Liver (tissue), 9 donors: ENCODE data around the gene KLF2. TPM values are rescaled to one million over a fixed set of nuclear protein-coding genes. Genes with fewer than 3 reads are reported as not detected.

Experiments
- DNase-seq: peaks from one replicate; pipeline ENCODE4 v3.0.0-alpha.2; 2017; ENCODE audit warnings: low spot score
- H3K27ac ChIP-seq, 2 donors: one replicate each; pipeline ENCODE4 v1.7.0; 2013; ENCODE audit warnings: inconsistent platforms in 2 of 2, low read length in 2 of 2, control low read depth in 1 of 2, low read depth in 1 of 2, mild to moderate bottlenecking in 1 of 2
- H3K27me3 ChIP-seq, 4 donors: one replicate each; pipeline versions ENCODE4 v1.6.1 to v1.7.0; 2013; ENCODE audit warnings: low read length in 3 of 4, inconsistent platforms in 1 of 4, mild to moderate bottlenecking in 1 of 4, moderate library complexity in 1 of 4; ENCODE audit not compliant: control insufficient read depth in 4 of 4, insufficient read depth in 4 of 4
- H3K36me3 ChIP-seq, 4 donors: one replicate each; pipeline versions ENCODE4 v1.6.1 to v1.7.0; 2013; ENCODE audit warnings: low read length in 3 of 4, mild to moderate bottlenecking in 3 of 4, low read depth in 1 of 4, moderate library complexity in 1 of 4; ENCODE audit not compliant: control insufficient read depth in 4 of 4, insufficient read depth in 3 of 4
- H3K4me1 ChIP-seq, 4 donors: one replicate each; pipeline versions ENCODE4 v1.6.1 to v1.7.0; 2013; ENCODE audit warnings: low read length in 3 of 4, mild to moderate bottlenecking in 3 of 4, moderate library complexity in 1 of 4; ENCODE audit not compliant: control insufficient read depth in 4 of 4, insufficient read depth in 4 of 4
- H3K4me3 ChIP-seq, 3 donors: one replicate each; pipeline versions ENCODE4 v1.6.1 to v1.7.0; 2013; ENCODE audit warnings: low read length in 3 of 3, control low read depth in 1 of 3, low read depth in 1 of 3, mild to moderate bottlenecking in 1 of 3
- H3K9ac ChIP-seq, 2 donors: one replicate each; pipeline ENCODE4 v1.7.0; 2013; ENCODE audit warnings: low read length in 2 of 2, mild to moderate bottlenecking in 2 of 2, moderate library complexity in 2 of 2, control low read depth in 1 of 2, low read depth in 1 of 2
- H3K9me3 ChIP-seq, 4 donors: one replicate each; pipeline versions ENCODE4 v1.6.1 to v1.7.0; 2013; ENCODE audit warnings: low read length in 3 of 4; ENCODE audit not compliant: control insufficient read depth in 4 of 4
- EGR1 ChIP-seq, 2 donors: IDR thresholded peaks; 2 replicates each; pipeline ENCODE4 v1.6.1; 2016 to 2018; ENCODE audit warnings: antibody characterized with exemption in 2 of 2, low read depth in 2 of 2
- FOXA1 ChIP-seq: IDR thresholded peaks from 2 replicates; pipeline ENCODE4 v1.6.1; 2016; ENCODE audit warnings: antibody characterized with exemption
- FOXA2 ChIP-seq: IDR thresholded peaks from 2 replicates; pipeline ENCODE4 v1.6.1; 2016; ENCODE audit warnings: antibody characterized with exemption
- GABPA ChIP-seq, 2 donors: IDR thresholded peaks in 1 of 2; conservative IDR thresholded peaks in 1 of 2; 2 replicates each; pipeline ENCODE4 v1.6.1; 2016; ENCODE audit warnings: antibody characterized with exemption in 2 of 2, mild to moderate bottlenecking in 1 of 2, moderate library complexity in 1 of 2
- HNF4A ChIP-seq, 2 donors: conservative IDR thresholded peaks; 2 replicates each; pipeline ENCODE4 v1.6.1; 2016; ENCODE audit warnings: antibody characterized with exemption in 2 of 2, mild to moderate bottlenecking in 2 of 2
- JUND ChIP-seq, 2 donors: IDR thresholded peaks; 2 replicates each; pipeline ENCODE4 v1.6.1; 2016; ENCODE audit warnings: antibody characterized with exemption in 2 of 2
- NR2F2 ChIP-seq: IDR thresholded peaks from 2 replicates; pipeline ENCODE4 v1.6.1; 2016; ENCODE audit warnings: antibody characterized with exemption
- RAD21 ChIP-seq, 2 donors: IDR thresholded peaks; 2 replicates each; pipeline ENCODE4 v1.6.1; 2016; ENCODE audit warnings: antibody characterized with exemption in 2 of 2, mild to moderate bottlenecking in 2 of 2
- RXRA ChIP-seq, 2 donors: IDR thresholded peaks; 2 replicates each; pipeline ENCODE4 v1.6.1; 2017 to 2018; ENCODE audit warnings: antibody characterized with exemption in 2 of 2, mild to moderate bottlenecking in 1 of 2
- SP1 ChIP-seq: IDR thresholded peaks from 2 replicates; pipeline ENCODE4 v1.6.1; 2018; ENCODE audit warnings: antibody characterized with exemption, mild to moderate bottlenecking
- TAF1 ChIP-seq: conservative IDR thresholded peaks from 2 replicates; pipeline ENCODE4 v1.6.1; 2016; ENCODE audit warnings: antibody characterized with exemption, mild to moderate bottlenecking
- YY1 ChIP-seq: IDR thresholded peaks from 2 replicates; pipeline ENCODE4 v1.6.1; 2016; ENCODE audit warnings: antibody characterized with exemption, mild to moderate bottlenecking
- ZBTB33 ChIP-seq: IDR thresholded peaks from 2 replicates; pipeline ENCODE4 v1.6.1; 2016; ENCODE audit warnings: antibody characterized with exemption
- WGBS: extraction: QIAGEN DNeasy Blood & Tissue Kit; methylation state at CpG from one replicate; pipeline ENCODE4 v1.1.7; 2013; 5-methylcytosine and 5-hydroxymethylcytosine counted together
- polyA plus RNA-seq, 2 donors: library from polyadenylated mRNA; stranded (reverse) in 1 of 2; unstranded in 1 of 2; fragments of 200-250 nt in 1 of 2; fragments of >200 nt in 1 of 2; fragmentation: Nextera tagmentation in 1 of 2; extraction: Ambion mirVana in 1 of 2; gene quantifications; one replicate each; pipeline versions ENCODE4 v1.2.1 to v1.2.3, GENCODE V29; 2013 to 2015
- total RNA-seq, 2 donors: library from RNA; depleted of rRNA; stranded (reverse); fragments of >200 nt; gene quantifications; one replicate each; pipeline ENCODE4 v1.2.3, GENCODE V29; 2014
- TF ChIP-seq, protein P1 (sequence below): IDR thresholded peaks from 2 replicates; pipeline ENCODE4 v1.6.1; 2016; ENCODE audit warnings: antibody characterized with exemption, mild to moderate bottlenecking
- TF ChIP-seq, protein P2 (sequence below): fragments of 150-350 bp; IDR thresholded peaks from 2 replicates; pipeline ENCODE4 v1.5.1; 2017; ENCODE audit warnings: improper control_type of control experiment, low read depth, low read length; ENCODE audit not compliant: missing input control
- TF ChIP-seq, protein P3 (sequence below): IDR thresholded peaks from 2 replicates; pipeline ENCODE4 v1.6.1; 2016; ENCODE audit warnings: antibody characterized with exemption
- TF ChIP-seq, protein P4 (sequence below): IDR thresholded peaks from 2 replicates; pipeline ENCODE4 v1.6.1; 2016; ENCODE audit warnings: antibody characterized with exemption
- donor health status: healthy.
- donor health status: healthy.
- donor health status: healthy.
- donor health status: healthy.
- donor health status: healthy.

The KLF2 gene
- total and polyA plus RNA-seq, 4 donors, result 3.9 to 11.2 (median 4.2) TPM

- H3K27ac ChIP-seq, result no peak overlapping the region
- no peak overlapping the region for H3K9ac ChIP-seq
- no peaks in the 10 kb centered on the region for H3K27me3 ChIP-seq
- no peaks in the 10 kb centered on the region for H3K9me3 ChIP-seq
- no peaks in the 10 kb centered on the region for H3K4me1 ChIP-seq
- WGBS, result 84% methylated on average over 21 of the region's 21 CpGs
- TF ChIP-seq EGR1 (IDR thresholded peaks at IDR 0.05; ENCODE audit: low read depth in 2 of 2) (no peak), RXRA (IDR thresholded peaks at IDR 0.05) (no peak), SP1 (no peak), TAF1 (no peak), NR2F2 (no peak), GABPA (IDR thresholded peaks at IDR 0.05 in 1 of 2, conservative IDR thresholded peaks at IDR 0.05 in 1 of 2) (no peak), JUND (IDR thresholded peaks at IDR 0.05) (no peak), RAD21 (IDR thresholded peaks at IDR 0.05) (no peak), FOXA1 (no peak), ZBTB33 (no peak), FOXA2 (no peak), HNF4A (conservative IDR thresholded peaks at IDR 0.05) (no peak), YY1 (no peak)
- TF ChIP-seq, protein P1, sequence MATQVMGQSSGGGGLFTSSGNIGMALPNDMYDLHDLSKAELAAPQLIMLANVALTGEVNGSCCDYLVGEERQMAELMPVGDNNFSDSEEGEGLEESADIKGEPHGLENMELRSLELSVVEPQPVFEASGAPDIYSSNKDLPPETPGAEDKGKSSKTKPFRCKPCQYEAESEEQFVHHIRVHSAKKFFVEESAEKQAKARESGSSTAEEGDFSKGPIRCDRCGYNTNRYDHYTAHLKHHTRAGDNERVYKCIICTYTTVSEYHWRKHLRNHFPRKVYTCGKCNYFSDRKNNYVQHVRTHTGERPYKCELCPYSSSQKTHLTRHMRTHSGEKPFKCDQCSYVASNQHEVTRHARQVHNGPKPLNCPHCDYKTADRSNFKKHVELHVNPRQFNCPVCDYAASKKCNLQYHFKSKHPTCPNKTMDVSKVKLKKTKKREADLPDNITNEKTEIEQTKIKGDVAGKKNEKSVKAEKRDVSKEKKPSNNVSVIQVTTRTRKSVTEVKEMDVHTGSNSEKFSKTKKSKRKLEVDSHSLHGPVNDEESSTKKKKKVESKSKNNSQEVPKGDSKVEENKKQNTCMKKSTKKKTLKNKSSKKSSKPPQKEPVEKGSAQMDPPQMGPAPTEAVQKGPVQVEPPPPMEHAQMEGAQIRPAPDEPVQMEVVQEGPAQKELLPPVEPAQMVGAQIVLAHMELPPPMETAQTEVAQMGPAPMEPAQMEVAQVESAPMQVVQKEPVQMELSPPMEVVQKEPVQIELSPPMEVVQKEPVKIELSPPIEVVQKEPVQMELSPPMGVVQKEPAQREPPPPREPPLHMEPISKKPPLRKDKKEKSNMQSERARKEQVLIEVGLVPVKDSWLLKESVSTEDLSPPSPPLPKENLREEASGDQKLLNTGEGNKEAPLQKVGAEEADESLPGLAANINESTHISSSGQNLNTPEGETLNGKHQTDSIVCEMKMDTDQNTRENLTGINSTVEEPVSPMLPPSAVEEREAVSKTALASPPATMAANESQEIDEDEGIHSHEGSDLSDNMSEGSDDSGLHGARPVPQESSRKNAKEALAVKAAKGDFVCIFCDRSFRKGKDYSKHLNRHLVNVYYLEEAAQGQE, result no peak
- TF ChIP-seq, protein P2, sequence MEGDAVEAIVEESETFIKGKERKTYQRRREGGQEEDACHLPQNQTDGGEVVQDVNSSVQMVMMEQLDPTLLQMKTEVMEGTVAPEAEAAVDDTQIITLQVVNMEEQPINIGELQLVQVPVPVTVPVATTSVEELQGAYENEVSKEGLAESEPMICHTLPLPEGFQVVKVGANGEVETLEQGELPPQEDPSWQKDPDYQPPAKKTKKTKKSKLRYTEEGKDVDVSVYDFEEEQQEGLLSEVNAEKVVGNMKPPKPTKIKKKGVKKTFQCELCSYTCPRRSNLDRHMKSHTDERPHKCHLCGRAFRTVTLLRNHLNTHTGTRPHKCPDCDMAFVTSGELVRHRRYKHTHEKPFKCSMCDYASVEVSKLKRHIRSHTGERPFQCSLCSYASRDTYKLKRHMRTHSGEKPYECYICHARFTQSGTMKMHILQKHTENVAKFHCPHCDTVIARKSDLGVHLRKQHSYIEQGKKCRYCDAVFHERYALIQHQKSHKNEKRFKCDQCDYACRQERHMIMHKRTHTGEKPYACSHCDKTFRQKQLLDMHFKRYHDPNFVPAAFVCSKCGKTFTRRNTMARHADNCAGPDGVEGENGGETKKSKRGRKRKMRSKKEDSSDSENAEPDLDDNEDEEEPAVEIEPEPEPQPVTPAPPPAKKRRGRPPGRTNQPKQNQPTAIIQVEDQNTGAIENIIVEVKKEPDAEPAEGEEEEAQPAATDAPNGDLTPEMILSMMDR, result no peak
- TF ChIP-seq, protein P3, sequence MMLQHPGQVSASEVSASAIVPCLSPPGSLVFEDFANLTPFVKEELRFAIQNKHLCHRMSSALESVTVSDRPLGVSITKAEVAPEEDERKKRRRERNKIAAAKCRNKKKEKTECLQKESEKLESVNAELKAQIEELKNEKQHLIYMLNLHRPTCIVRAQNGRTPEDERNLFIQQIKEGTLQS, result no peak
- TF ChIP-seq, protein P4, sequence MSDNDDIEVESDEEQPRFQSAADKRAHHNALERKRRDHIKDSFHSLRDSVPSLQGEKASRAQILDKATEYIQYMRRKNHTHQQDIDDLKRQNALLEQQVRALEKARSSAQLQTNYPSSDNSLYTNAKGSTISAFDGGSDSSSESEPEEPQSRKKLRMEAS, result no peak
- no peak overlapping the region for H3K4me3 ChIP-seq
- DNase-seq, result no peak
- peaks cover 0 to 2% (median 0%) of the 10 kb centered on the region in 4 donors for H3K36me3 ChIP-seq
Measured at GRCh38 chr19:16306728-16307402, 17.8 kb upstream of the KLF2 start.
